Measurements from ENCODE around the gene CEMIP2. TPM values are rescaled to one million over a fixed set of nuclear protein-coding genes. Genes with fewer than 3 reads are reported as not detected.

CEMIP2 gene
- polyA plus RNA-seq, 1 of the 3 experiments (the other 2 are of a cell fraction), result 39.8 TPM

- ChIA-PET POLR2A (no interaction called here), CTCF (interaction anchor here (1.6 kb wide), 1 partner anchor 106 kb away, joined by 3 read pairs; no protein-coding TSS in a partner anchor)
- Histone ChIP-seq H3K9ac (no peak overlapping the region), H2AFZ (ENCODE audit: low read depth) (no peak overlapping the region), H4K20me1 (ENCODE audit: insufficient read depth) (no peaks in the 10 kb centered on the region), H3K79me2 (ENCODE audit: insufficient read depth) (no peaks in the 10 kb centered on the region), H3F3A (replicated peaks; ENCODE audit: insufficient read depth) (peaks cover 4% of the 10 kb centered on the region), H3K36me3 (replicated peaks in 1 of 2; ENCODE audit: control insufficient read depth in 1 of 2, insufficient read depth in 2 of 2, low read length in 1 of 2) (peaks cover 28 to 38% of the 10 kb centered on the region in 2 experiments), H3K27me3 (ENCODE audit: insufficient read depth) (no peaks in the 10 kb centered on the region), H3K9me3 (no peaks in the 10 kb centered on the region), H3K4me3 (ENCODE audit: low read depth in 2 of 2, low read length in 1 of 2) (no peak overlapping the region), H3K4me1 (ENCODE audit: control insufficient read depth in 1 of 2, insufficient read depth in 2 of 2, low read depth in 1 of 2, low read length in 1 of 2) (no peaks in the 10 kb centered on the region), H3K4me2 (no peak overlapping the region), H3K9me2 (no peaks in the 10 kb centered on the region), H3K27ac (ENCODE audit: low read depth in 2 of 2, low read length in 1 of 2) (no peak overlapping the region)
- 44% methylated on average over 5 of the region's 5 CpGs for WGBS (ENCODE audit: low lambda C conversion rate)
- DNase-seq, result no peak
- TF ChIP-seq TEAD4 (IDR thresholded peaks at IDR 0.05; ENCODE audit: borderline replicate concordance, insufficient read depth), result no peak
- no peak for TF ChIP-seq NRF1 (IDR thresholded peaks at IDR 0.05; ENCODE audit: low read depth, low read length)
- TF ChIP-seq, protein P1, sequence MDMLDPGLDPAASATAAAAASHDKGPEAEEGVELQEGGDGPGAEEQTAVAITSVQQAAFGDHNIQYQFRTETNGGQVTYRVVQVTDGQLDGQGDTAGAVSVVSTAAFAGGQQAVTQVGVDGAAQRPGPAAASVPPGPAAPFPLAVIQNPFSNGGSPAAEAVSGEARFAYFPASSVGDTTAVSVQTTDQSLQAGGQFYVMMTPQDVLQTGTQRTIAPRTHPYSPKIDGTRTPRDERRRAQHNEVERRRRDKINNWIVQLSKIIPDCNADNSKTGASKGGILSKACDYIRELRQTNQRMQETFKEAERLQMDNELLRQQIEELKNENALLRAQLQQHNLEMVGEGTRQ (IDR thresholded peaks at IDR 0.05; ENCODE audit: borderline replicate concordance, low read depth, low read length), result no peak
- no peak for TF ChIP-seq FOXJ3 (CRISPR knock-in tag; IDR thresholded peaks at IDR 0.05)
- no peak for TF ChIP-seq RAD21 (IDR thresholded peaks at IDR 0.05; ENCODE audit: low read length)
- TF ChIP-seq EP300 (IDR thresholded peaks at IDR 0.05; ENCODE audit: borderline replicate concordance in 1 of 2, low read depth in 1 of 2, low read length in 1 of 2), result no peak
- TF ChIP-seq ELF1 (IDR thresholded peaks at IDR 0.05), result no peak
- TF ChIP-seq, protein P2, sequence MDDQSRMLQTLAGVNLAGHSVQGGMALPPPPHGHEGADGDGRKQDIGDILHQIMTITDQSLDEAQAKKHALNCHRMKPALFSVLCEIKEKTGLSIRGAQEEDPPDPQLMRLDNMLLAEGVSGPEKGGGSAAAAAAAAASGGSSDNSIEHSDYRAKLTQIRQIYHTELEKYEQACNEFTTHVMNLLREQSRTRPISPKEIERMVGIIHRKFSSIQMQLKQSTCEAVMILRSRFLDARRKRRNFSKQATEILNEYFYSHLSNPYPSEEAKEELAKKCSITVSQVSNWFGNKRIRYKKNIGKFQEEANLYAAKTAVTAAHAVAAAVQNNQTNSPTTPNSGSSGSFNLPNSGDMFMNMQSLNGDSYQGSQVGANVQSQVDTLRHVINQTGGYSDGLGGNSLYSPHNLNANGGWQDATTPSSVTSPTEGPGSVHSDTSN (IDR thresholded peaks at IDR 0.05), result no peak
- TF ChIP-seq, protein P3, sequence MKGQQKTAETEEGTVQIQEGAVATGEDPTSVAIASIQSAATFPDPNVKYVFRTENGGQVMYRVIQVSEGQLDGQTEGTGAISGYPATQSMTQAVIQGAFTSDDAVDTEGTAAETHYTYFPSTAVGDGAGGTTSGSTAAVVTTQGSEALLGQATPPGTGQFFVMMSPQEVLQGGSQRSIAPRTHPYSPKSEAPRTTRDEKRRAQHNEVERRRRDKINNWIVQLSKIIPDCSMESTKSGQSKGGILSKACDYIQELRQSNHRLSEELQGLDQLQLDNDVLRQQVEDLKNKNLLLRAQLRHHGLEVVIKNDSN (IDR thresholded peaks at IDR 0.05; ENCODE audit: borderline replicate concordance, low read depth), result no peak
- TF ChIP-seq FOSL2 (IDR thresholded peaks at IDR 0.05; ENCODE audit: borderline replicate concordance, low read depth), result no peak
- TF ChIP-seq GABPA (IDR thresholded peaks at IDR 0.05; ENCODE audit: low read depth), result no peak
- TF ChIP-seq, protein P4, sequence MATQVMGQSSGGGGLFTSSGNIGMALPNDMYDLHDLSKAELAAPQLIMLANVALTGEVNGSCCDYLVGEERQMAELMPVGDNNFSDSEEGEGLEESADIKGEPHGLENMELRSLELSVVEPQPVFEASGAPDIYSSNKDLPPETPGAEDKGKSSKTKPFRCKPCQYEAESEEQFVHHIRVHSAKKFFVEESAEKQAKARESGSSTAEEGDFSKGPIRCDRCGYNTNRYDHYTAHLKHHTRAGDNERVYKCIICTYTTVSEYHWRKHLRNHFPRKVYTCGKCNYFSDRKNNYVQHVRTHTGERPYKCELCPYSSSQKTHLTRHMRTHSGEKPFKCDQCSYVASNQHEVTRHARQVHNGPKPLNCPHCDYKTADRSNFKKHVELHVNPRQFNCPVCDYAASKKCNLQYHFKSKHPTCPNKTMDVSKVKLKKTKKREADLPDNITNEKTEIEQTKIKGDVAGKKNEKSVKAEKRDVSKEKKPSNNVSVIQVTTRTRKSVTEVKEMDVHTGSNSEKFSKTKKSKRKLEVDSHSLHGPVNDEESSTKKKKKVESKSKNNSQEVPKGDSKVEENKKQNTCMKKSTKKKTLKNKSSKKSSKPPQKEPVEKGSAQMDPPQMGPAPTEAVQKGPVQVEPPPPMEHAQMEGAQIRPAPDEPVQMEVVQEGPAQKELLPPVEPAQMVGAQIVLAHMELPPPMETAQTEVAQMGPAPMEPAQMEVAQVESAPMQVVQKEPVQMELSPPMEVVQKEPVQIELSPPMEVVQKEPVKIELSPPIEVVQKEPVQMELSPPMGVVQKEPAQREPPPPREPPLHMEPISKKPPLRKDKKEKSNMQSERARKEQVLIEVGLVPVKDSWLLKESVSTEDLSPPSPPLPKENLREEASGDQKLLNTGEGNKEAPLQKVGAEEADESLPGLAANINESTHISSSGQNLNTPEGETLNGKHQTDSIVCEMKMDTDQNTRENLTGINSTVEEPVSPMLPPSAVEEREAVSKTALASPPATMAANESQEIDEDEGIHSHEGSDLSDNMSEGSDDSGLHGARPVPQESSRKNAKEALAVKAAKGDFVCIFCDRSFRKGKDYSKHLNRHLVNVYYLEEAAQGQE (IDR thresholded peaks at IDR 0.05; ENCODE audit: low read depth, low read length), result no peak
- no peak for TF ChIP-seq GATA2 (CRISPR knock-in tag; IDR thresholded peaks at IDR 0.05)
- no peak for TF ChIP-seq EZH2phosphoT487 (IDR thresholded peaks at IDR 0.05; ENCODE audit: borderline replicate concordance, low read depth)
- no peak for TF ChIP-seq MAX (IDR thresholded peaks at IDR 0.05; ENCODE audit: low read depth)
- no peak for TF ChIP-seq SIN3A (IDR thresholded peaks at IDR 0.05; ENCODE audit: borderline replicate concordance, low read depth, low read length)
These were observed 58.1 kb downstream of the CEMIP2 start for GRCh38 chr9:71710201-71710600.
